ENCODE results near the gene ZNF37A. TPM values are rescaled to one million over a fixed set of nuclear protein-coding genes. Genes with fewer than 3 reads are reported as not detected.
"Not testable (repeated sequence)": the region's sequence is repeated elsewhere in the genome, so short reads cannot be mapped to it uniquely, and the experiment has no call there.

The ZNF37A gene
- total and polyA plus RNA-seq, 10 of the 15 experiments (the other 5 are each of a cell fraction or from before 2014, with no cell fraction given), result 3.3 to 24.2 (median 12.1) TPM

GRCh38 chr10:38146579-38147333, 52.6 kb downstream of the ZNF37A start (continued):
- no peak for TF ChIP-seq TCF7 (IDR thresholded peaks at IDR 0.05; ENCODE audit: borderline replicate concordance)
- no peak for TF ChIP-seq CBFB (IDR thresholded peaks at IDR 0.05; ENCODE audit: low read depth)
- no peak for TF ChIP-seq LARP7 (IDR thresholded peaks at IDR 0.05)
- TF ChIP-seq NBN (IDR thresholded peaks at IDR 0.05), result no peak

- no peak for FAIRE-seq
- RAD21 ChIA-PET (ENCODE audit: unreplicated experiment), result interaction anchor here (0.6 kb wide), 1 partner anchor 137 kb away, joined by 3 read pairs; the partner anchor contains the start of gene ZNF33A
These were observed 53.5 kb downstream of the ZNF37A start for GRCh38 chr10:38147686-38148085.

GRCh38 chr10:38150891-38151463, 56.8 kb downstream of the ZNF37A start:
- FAIRE-seq; CTCF ChIA-PET; H3K9ac ChIP-seq (ENCODE audit: control insufficient read depth, insufficient read depth, low read length); H3K36me3 ChIP-seq (ENCODE audit: control insufficient read depth in 2 of 2, insufficient read depth in 2 of 2, low read length in 1 of 2); H2AFZ ChIP-seq (ENCODE audit: control insufficient read depth, low read depth, low read length); H3K4me3 ChIP-seq; H3K9me3 ChIP-seq (replicated peaks; ENCODE audit: control insufficient read depth, insufficient read depth, low read length); POLR2A ChIA-PET; ATAC-seq; RAD21 ChIA-PET (ENCODE audit: unreplicated experiment); H4K20me1 ChIP-seq (ENCODE audit: control insufficient read depth, insufficient read depth); intact Hi-C loops (cut with micrococcal nuclease; ENCODE audit: unreplicated experiment); H3K79me2 ChIP-seq (ENCODE audit: control insufficient read depth, insufficient read depth, low read length); H3K27ac ChIP-seq (ENCODE audit: control insufficient read depth, insufficient read depth); in situ Hi-C loops (cut with MboI); H3K27me3 ChIP-seq (replicated peaks in 1 of 2; ENCODE audit: control insufficient read depth in 2 of 2, insufficient read depth in 2 of 2, low read length in 1 of 2); H3K4me1 ChIP-seq (ENCODE audit: control insufficient read depth, insufficient read depth, low read length); H3K4me2 ChIP-seq (ENCODE audit: control insufficient read depth, insufficient read depth); BruUV-seq (replicated peaks); DNase-seq (ENCODE audit: low read depth, low spot score): not testable (repeated sequence)
- SMC1A ChIA-PET (ENCODE audit: uncharacterized antibody, unreplicated experiment), result interaction anchor here (1.1 kb wide), 1 partner anchor 174 kb away, joined by 3 read pairs; the partner anchor contains the start of gene ZNF25
- WGBS (ENCODE audit: insufficient coverage, insufficient replicate concordance, low lambda C conversion rate, missing lambda C conversion rate), result 56% methylated on average over 5 of the region's 5 CpGs

More at GRCh38 chr10:38147686-38148085, 53.5 kb downstream of the ZNF37A start:
- H3K4me1 ChIP-seq (ENCODE audit: control insufficient read depth, insufficient read depth, low read length), result no peaks in the 10 kb centered on the region
- no peaks in the 10 kb centered on the region for H3K36me3 ChIP-seq (ENCODE audit: control insufficient read depth in 2 of 2, insufficient read depth in 2 of 2, low read length in 1 of 2)
- no peak overlapping the region for H3K4me3 ChIP-seq
- no peak overlapping the region for H3K27ac ChIP-seq (ENCODE audit: control insufficient read depth, insufficient read depth)
- no peak for ATAC-seq
- POLR2A ChIA-PET, result no interaction called here
- intact Hi-C loops (cut with micrococcal nuclease; ENCODE audit: unreplicated experiment) (no loop called here), in situ Hi-C loops (cut with MboI) (no loop called here)
- TF ChIP-seq ZZZ3 (IDR thresholded peaks at IDR 0.05; ENCODE audit: control insufficient read depth, insufficient read length, low read depth), result no peak
- TF ChIP-seq POLR2AphosphoS5 (IDR thresholded peaks at IDR 0.05; ENCODE audit: low read length), result no peak
- no peak for TF ChIP-seq ZSCAN29 (IDR thresholded peaks at IDR 0.05)
- no peak for TF ChIP-seq GATAD2B (conservative IDR thresholded peaks at IDR 0.05; ENCODE audit: low read depth)
- no peak for TF ChIP-seq RCOR1 (conservative IDR thresholded peaks at IDR 0.05; ENCODE audit: low read depth, low read length)
- no peak for TF ChIP-seq SMC3 (IDR thresholded peaks at IDR 0.05; ENCODE audit: borderline replicate concordance, low read length)
- no peak for TF ChIP-seq MEF2A (IDR thresholded peaks at IDR 0.05; ENCODE audit: insufficient read depth, low read depth, low read length)
- TF ChIP-seq HDAC2 (IDR thresholded peaks at IDR 0.05), result no peak
- no peak for TF ChIP-seq JUND (IDR thresholded peaks at IDR 0.05; ENCODE audit: low read depth, low read length)
- no peak for TF ChIP-seq NFXL1 (IDR thresholded peaks at IDR 0.05; ENCODE audit: borderline replicate concordance)
- no peak for TF ChIP-seq HDGF (IDR thresholded peaks at IDR 0.05)
- SMC1A ChIA-PET (ENCODE audit: uncharacterized antibody, unreplicated experiment), result no interaction called here
- H3K9me3 ChIP-seq (replicated peaks; ENCODE audit: control insufficient read depth, insufficient read depth, low read length), result no peaks in the 10 kb centered on the region
- no peaks in the 10 kb centered on the region for H3K79me2 ChIP-seq (ENCODE audit: control insufficient read depth, insufficient read depth, low read length)
- WGBS (ENCODE audit: insufficient coverage, insufficient replicate concordance, low lambda C conversion rate, missing lambda C conversion rate), result 25% methylated on average over 1 of the region's 1 CpG
- H3K4me2 ChIP-seq (ENCODE audit: control insufficient read depth, insufficient read depth), result no peak overlapping the region
- no peak overlapping the region for H3K9ac ChIP-seq (ENCODE audit: control insufficient read depth, insufficient read depth, low read length)
- CTCF ChIA-PET, result no interaction called here
- H4K20me1 ChIP-seq (ENCODE audit: control insufficient read depth, insufficient read depth), result no peaks in the 10 kb centered on the region
- no peak for DNase-seq (ENCODE audit: low read depth, low spot score)
- H2AFZ ChIP-seq (ENCODE audit: control insufficient read depth, low read depth, low read length), result no peak overlapping the region
- no peaks in the 10 kb centered on the region for H3K27me3 ChIP-seq (replicated peaks in 1 of 2; ENCODE audit: control insufficient read depth in 2 of 2, insufficient read depth in 2 of 2, low read length in 1 of 2)
- BruUV-seq (replicated peaks), result no TSS peak

Measured in GM12878 (cell line).